Ecto neural progenitor cell (in vitro differentiated cells): ENCODE data around the gene PCBD2.
"Not testable (repeated sequence)": the region's sequence is repeated elsewhere in the genome, so short reads cannot be mapped to it uniquely, and the experiment has no call there.

ENCODE experiments used
- DNase-seq: peaks from one replicate; pipeline ENCODE4 v3.0.0-alpha.2; 2018; ENCODE audit warnings: low spot score

PCBD2 gene

GRCh38 chr5:134906811-134907210 lies 1.9 kb downstream of the PCBD2 start:
- DNase-seq, result no peak

GRCh38 chr5:134910752-134911151 lies 5.8 kb downstream of the PCBD2 start:
- not testable (repeated sequence) for DNase-seq

- DNase-seq, result no peak
Observed at GRCh38 chr5:134911285-134912206, 6.6 kb downstream of the PCBD2 start.

GRCh38 chr5:134913254-134913653 lies 8.3 kb downstream of the PCBD2 start:
- no peak for DNase-seq

- no peak for DNase-seq
Observed at GRCh38 chr5:134913795-134914194, 8.9 kb downstream of the PCBD2 start.

- DNase-seq, result no peak
Observed at GRCh38 chr5:134917070-134917815, 12.3 kb downstream of the PCBD2 start.

GRCh38 chr5:134918861-134919260 lies 13.9 kb downstream of the PCBD2 start:
- no peak for DNase-seq

GRCh38 chr5:134920848-134921575 lies 16.1 kb downstream of the PCBD2 start:
- no peak for DNase-seq

- DNase-seq, result no peak
Observed at GRCh38 chr5:134932508-134932907, 27.6 kb downstream of the PCBD2 start.

- DNase-seq, result no peak
Observed at GRCh38 chr5:134934202-134934601, 29.3 kb downstream of the PCBD2 start.

- DNase-seq, result no peak
Observed at GRCh38 chr5:134935711-134936602, 31.0 kb downstream of the PCBD2 start.

- DNase-seq, result no peak
Observed at GRCh38 chr5:134937526-134937925, 32.6 kb downstream of the PCBD2 start.

- no peak for DNase-seq
Observed at GRCh38 chr5:134938030-134938429, 33.1 kb downstream of the PCBD2 start.

GRCh38 chr5:134939500-134939899 lies 34.6 kb downstream of the PCBD2 start:
- DNase-seq, result no peak

GRCh38 chr5:134943547-134943946 lies 38.6 kb downstream of the PCBD2 start:
- DNase-seq, result no peak

GRCh38 chr5:134944630-134945029 lies 39.7 kb downstream of the PCBD2 start:
- DNase-seq, result no peak

GRCh38 chr5:134945041-134945440 lies 40.1 kb downstream of the PCBD2 start:
- no peak for DNase-seq

- no peak for DNase-seq
Observed at GRCh38 chr5:134948911-134949310, 44.0 kb downstream of the PCBD2 start.

GRCh38 chr5:134949316-134949715 lies 44.4 kb downstream of the PCBD2 start:
- no peak for DNase-seq

- no peak for DNase-seq
Observed at GRCh38 chr5:134957920-134958608, 53.1 kb downstream of the PCBD2 start.

- no peak for DNase-seq
Observed at GRCh38 chr5:134958755-134959154, 53.8 kb downstream of the PCBD2 start.
